Measurements from ENCODE around the gene ARID1B. TPM values are rescaled to one million over a fixed set of nuclear protein-coding genes. Genes with fewer than 3 reads are reported as not detected.
A peak's percentile ranks its signal among the peaks of the same experiment; 100 is the strongest.

The ARID1B gene
- total and polyA plus RNA-seq, 4 donors: 49.8 to 90.9 (median 59.0) TPM

DNA sequence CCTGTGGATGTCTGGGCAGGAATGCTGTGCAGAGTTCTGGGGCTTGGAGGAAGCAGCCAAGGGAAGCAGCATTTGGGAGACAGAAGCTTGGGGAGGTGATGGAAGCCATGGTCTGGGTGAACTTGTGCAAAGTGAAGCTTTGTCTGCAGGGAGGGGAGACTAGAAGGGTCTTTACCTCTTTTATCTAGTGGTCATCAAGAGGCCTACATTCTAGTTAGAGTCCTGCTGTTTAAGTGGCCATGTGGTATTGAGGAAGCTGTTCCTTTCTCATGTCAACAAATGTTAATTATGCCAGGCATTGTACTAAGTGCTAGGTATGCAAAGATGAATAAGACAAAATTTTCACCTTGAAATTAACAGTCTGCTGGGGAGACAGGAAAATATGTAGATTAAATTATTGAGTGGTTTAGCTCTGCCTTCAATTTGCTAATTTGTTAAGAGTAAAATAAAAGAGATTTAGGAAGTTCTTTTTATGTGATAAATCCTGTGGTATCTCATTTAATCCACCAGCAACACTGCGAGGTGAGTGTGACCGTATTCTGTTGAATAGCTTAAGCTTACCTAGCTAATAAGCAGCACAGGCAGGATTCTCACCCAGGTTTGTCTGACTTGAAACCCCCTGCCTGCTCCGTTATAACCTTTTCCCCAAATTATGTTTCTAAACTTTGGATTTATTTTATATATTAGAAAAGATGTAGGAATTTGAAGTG is 43.1 kb downstream of the ARID1B start:
- DNase-seq (ENCODE audit: low read depth in 4 of 6, low spot score in 6 of 6): no peak
- no CpG with 5 or more reads among the region's 3 CpGs for WGBS (ENCODE audit: insufficient coverage)
- Histone ChIP-seq H3K4me1 (ENCODE audit: control insufficient read depth, insufficient read depth, low read length) (peaks cover 14% of the 10 kb centered on the region), H3K36me3 (ENCODE audit: control insufficient read depth, insufficient read depth, low read length) (no peaks in the 10 kb centered on the region), H3K9me3 (ENCODE audit: control insufficient read depth, insufficient read depth, low read length) (no peaks in the 10 kb centered on the region), H3K4me3 (ENCODE audit: low read depth, low read length) (no peak overlapping the region), H3K27ac (ENCODE audit: low read depth, low read length) (no peak overlapping the region), H3K27me3 (ENCODE audit: control insufficient read depth, insufficient read depth, low read length) (no peaks in the 10 kb centered on the region)

DNA sequence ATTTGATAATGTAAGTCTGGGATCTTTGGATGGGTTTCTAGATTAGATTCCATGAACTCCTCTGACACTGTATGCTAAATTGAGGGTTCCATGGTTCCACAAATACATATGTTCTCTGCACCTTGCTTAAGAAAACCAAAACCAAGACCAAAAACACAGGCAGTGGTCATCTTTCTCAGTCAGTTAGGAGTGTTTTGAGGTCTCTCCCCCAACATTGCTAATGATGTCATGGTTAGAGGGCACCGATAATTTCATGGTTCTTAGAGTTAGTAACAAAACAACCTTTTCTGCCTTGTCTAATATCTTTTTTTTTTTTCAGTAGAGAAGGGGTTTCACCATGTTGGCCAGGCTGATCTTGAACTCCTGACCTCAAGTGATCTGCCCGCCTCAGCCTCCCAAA is 44.5 kb downstream of the ARID1B start:
- H3K27me3 ChIP-seq (ENCODE audit: control insufficient read depth, insufficient read depth, low read length): no peaks in the 10 kb centered on the region
- H3K9me3 ChIP-seq (ENCODE audit: control insufficient read depth, insufficient read depth, low read length): no peaks in the 10 kb centered on the region
- no peak for DNase-seq (ENCODE audit: low read depth in 4 of 6, low spot score in 6 of 6)
- no peak overlapping the region for H3K27ac ChIP-seq (ENCODE audit: low read depth, low read length)
- no peaks in the 10 kb centered on the region for H3K36me3 ChIP-seq (ENCODE audit: control insufficient read depth, insufficient read depth, low read length)
- H3K4me3 ChIP-seq (ENCODE audit: low read depth, low read length): no peak overlapping the region
- H3K4me1 ChIP-seq (ENCODE audit: control insufficient read depth, insufficient read depth, low read length): peaks cover 11% of the 10 kb centered on the region
- WGBS (ENCODE audit: insufficient coverage): no CpG with 5 or more reads among the region's 2 CpGs

DNA sequence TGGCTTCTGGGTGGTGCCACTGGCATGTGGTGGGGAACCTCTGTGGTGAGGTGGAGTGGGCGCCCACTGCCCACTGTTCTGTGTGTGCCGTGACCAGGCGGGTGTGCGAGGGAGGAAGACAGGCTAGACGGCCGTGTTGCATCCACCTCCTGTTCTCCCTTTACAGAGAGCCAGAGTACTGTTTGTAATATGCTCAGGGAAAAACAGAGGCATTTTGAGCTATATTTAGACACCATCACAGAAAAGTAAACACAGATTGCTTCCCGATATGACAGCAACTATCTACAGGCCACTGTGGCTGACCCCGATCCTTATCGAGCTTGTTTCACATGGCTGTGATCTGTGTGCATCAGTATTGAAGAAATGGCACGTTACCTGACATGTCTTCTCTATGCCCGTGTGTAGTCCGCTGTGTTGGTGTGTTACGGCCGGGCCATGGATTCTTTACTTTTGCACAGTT is 45.6 kb downstream of the ARID1B start:
- H3K27me3 ChIP-seq (ENCODE audit: control insufficient read depth, insufficient read depth, low read length): no peaks in the 10 kb centered on the region
- peaks cover 13% of the 10 kb centered on the region for H3K4me1 ChIP-seq (ENCODE audit: control insufficient read depth, insufficient read depth, low read length)
- no peak for DNase-seq (ENCODE audit: low read depth in 4 of 6, low spot score in 6 of 6)
- WGBS (ENCODE audit: insufficient coverage): 65% methylated on average over 7 of the region's 14 CpGs
- no peak overlapping the region for H3K4me3 ChIP-seq (ENCODE audit: low read depth, low read length)
- H3K27ac ChIP-seq (ENCODE audit: low read depth, low read length): no peak overlapping the region
- H3K9me3 ChIP-seq (ENCODE audit: control insufficient read depth, insufficient read depth, low read length): no peaks in the 10 kb centered on the region
- no peaks in the 10 kb centered on the region for H3K36me3 ChIP-seq (ENCODE audit: control insufficient read depth, insufficient read depth, low read length)

DNA sequence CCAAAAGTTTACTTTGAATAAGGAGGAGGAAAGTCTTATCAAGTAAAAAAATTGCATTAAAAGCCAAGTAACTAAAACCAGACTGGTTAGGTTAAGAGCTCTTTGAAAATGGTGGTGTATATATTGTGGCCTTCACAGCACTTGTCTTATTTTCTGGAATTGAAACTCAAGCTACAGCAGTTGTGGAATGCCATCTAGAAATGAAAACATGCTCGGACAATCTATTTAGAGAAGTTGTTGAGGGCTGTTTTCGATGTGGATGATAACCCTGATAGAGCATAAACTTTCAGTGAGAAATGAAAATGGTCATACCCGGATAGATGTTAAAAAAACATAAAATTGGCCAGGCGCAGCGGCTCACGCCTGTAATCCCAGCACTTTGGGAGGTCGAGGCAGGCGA is 47.0 kb downstream of the ARID1B start:
- Histone ChIP-seq H3K4me1 (ENCODE audit: control insufficient read depth, insufficient read depth, low read length) (peaks cover 13% of the 10 kb centered on the region), H3K4me3 (ENCODE audit: low read depth, low read length) (no peak overlapping the region), H3K27me3 (ENCODE audit: control insufficient read depth, insufficient read depth, low read length) (no peaks in the 10 kb centered on the region), H3K36me3 (ENCODE audit: control insufficient read depth, insufficient read depth, low read length) (peaks cover 1% of the 10 kb centered on the region), H3K9me3 (ENCODE audit: control insufficient read depth, insufficient read depth, low read length) (no peaks in the 10 kb centered on the region), H3K27ac (ENCODE audit: low read depth, low read length) (no peak overlapping the region)
- DNase-seq (ENCODE audit: low read depth in 4 of 6, low spot score in 6 of 6): no peak
- 100% methylated on average over 3 of the region's 8 CpGs for WGBS (ENCODE audit: insufficient coverage)

DNA sequence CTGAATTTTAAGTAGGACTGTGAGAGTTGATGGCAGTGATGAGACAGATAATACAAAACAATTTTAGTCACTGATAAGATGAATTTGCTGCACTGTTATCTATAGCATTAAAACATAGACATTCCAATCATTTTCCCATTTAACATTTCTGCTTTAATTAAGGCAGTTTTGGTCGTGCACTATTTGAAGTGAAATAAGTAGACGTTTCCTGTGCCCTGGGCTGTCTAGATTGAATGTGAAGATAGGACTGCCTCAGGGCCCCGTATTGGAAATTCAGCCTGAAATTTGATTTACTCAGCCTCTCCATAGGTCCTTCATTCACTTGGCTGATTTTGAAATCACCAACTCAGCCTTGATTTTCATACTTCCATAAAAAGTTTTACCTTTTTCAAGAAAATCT is 48.3 kb downstream of the ARID1B start:
- peaks cover 6% of the 10 kb centered on the region for H3K36me3 ChIP-seq (ENCODE audit: control insufficient read depth, insufficient read depth, low read length)
- WGBS (ENCODE audit: insufficient coverage): no CpG with 5 or more reads among the region's 3 CpGs
- DNase-seq (ENCODE audit: low read depth in 4 of 6, low spot score in 6 of 6): no peak
- H3K27ac ChIP-seq (ENCODE audit: low read depth, low read length): no peak overlapping the region
- no peak overlapping the region for H3K4me3 ChIP-seq (ENCODE audit: low read depth, low read length)
- peaks cover 13% of the 10 kb centered on the region for H3K4me1 ChIP-seq (ENCODE audit: control insufficient read depth, insufficient read depth, low read length)
- H3K27me3 ChIP-seq (ENCODE audit: control insufficient read depth, insufficient read depth, low read length): no peaks in the 10 kb centered on the region
- no peaks in the 10 kb centered on the region for H3K9me3 ChIP-seq (ENCODE audit: control insufficient read depth, insufficient read depth, low read length)

DNA sequence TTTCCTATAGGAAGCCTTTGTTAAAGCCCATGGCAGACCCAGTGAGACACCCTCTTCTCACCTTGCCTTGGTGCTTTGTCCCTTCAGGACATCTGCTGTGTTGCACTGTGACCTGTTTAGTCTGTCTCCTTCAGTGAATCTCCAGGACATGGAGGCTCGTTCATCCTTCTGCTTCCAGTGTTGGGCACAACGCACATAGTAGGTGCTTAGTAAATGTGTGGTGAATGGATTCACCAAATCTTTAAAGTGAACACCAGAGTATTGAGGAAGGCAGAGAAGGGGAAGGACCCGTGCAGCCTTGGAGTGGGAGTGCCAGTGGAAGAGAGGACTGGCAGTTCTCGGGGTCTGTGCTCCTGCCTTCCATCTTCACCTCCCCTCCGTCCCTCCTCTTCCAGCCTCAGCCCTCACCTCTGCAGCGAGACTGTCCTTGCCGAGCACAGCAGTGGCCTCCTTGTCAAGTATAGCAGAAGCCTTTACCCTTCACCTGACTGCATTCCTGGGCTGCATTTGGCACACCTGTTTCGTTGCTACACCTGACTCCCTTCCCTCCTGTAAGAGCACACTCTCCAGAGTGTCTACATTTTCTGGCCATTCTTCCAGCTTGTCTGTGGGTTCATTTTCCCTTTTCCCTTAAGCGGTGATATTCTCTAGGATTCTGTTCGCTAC is 49.2 kb downstream of the ARID1B start:
- Histone ChIP-seq H3K27ac (ENCODE audit: low read depth, low read length) (no peak overlapping the region), H3K4me3 (ENCODE audit: low read depth, low read length) (no peak overlapping the region), H3K4me1 (ENCODE audit: control insufficient read depth, insufficient read depth, low read length) (peaks cover 13% of the 10 kb centered on the region), H3K9me3 (ENCODE audit: control insufficient read depth, insufficient read depth, low read length) (no peaks in the 10 kb centered on the region), H3K36me3 (ENCODE audit: control insufficient read depth, insufficient read depth, low read length) (peaks cover 6% of the 10 kb centered on the region), H3K27me3 (ENCODE audit: control insufficient read depth, insufficient read depth, low read length) (no peaks in the 10 kb centered on the region)
- DNase-seq (ENCODE audit: low read depth in 4 of 6, low spot score in 6 of 6): no peak
- 88% methylated on average over 7 of the region's 10 CpGs for WGBS (ENCODE audit: insufficient coverage)

DNA sequence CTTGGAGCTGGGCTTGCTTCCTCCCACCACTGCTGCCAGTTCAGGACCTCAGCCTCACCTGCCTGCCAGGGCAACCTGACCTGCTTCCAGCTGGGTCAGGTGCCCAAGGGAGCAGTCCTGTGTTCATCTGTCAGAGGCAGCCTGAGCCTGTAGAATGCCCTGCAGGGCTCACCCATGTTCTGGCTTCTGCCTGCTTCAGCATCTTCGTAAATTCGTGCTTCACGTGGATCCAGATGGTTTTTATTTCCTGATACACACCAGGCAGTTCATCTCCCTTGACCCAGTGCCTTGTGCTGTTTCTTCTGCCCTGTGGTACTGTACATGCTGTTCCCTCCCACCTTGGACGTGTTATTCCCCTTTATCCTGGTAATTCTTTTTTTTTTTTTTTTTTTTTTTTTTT is 50.2 kb downstream of the ARID1B start:
- WGBS (ENCODE audit: insufficient coverage): 59% methylated on average over 3 of the region's 4 CpGs
- Histone ChIP-seq H3K27ac (ENCODE audit: low read depth, low read length) (no peak overlapping the region), H3K9me3 (ENCODE audit: control insufficient read depth, insufficient read depth, low read length) (no peaks in the 10 kb centered on the region), H3K27me3 (ENCODE audit: control insufficient read depth, insufficient read depth, low read length) (no peaks in the 10 kb centered on the region), H3K4me3 (ENCODE audit: low read depth, low read length) (no peak overlapping the region), H3K36me3 (ENCODE audit: control insufficient read depth, insufficient read depth, low read length) (peaks cover 6% of the 10 kb centered on the region), H3K4me1 (ENCODE audit: control insufficient read depth, insufficient read depth, low read length) (peaks cover 13% of the 10 kb centered on the region)
- no peak for DNase-seq (ENCODE audit: low read depth in 4 of 6, low spot score in 6 of 6)

DNA sequence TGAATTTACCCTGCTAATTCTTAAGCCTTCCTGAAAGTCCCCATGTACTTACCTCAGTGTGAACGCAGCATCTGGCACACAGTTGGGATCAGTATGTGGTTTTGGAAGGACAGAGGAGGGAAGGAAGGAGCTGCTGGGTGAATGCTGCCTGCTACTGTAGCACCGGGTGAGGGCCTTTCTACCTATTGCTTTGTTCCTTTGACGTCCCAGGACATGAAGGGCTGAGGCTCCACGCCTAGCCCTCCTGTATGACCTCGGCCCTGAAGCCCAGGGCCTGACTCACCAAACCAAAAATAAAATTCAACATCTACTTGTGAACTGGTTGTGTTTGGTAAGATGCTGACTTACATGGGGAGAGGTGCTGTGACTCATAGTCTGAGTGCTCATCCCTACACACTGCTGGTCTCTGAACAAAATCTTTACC is 51.1 kb downstream of the ARID1B start:
- Histone ChIP-seq H3K27me3 (ENCODE audit: control insufficient read depth, insufficient read depth, low read length) (no peaks in the 10 kb centered on the region), H3K36me3 (ENCODE audit: control insufficient read depth, insufficient read depth, low read length) (peaks cover 6% of the 10 kb centered on the region), H3K4me3 (ENCODE audit: low read depth, low read length) (no peak overlapping the region), H3K4me1 (ENCODE audit: control insufficient read depth, insufficient read depth, low read length) (peaks cover 6% of the 10 kb centered on the region), H3K27ac (ENCODE audit: low read depth, low read length) (no peak overlapping the region), H3K9me3 (ENCODE audit: control insufficient read depth, insufficient read depth, low read length) (no peaks in the 10 kb centered on the region)
- 83% methylated on average over 1 of the region's 5 CpGs for WGBS (ENCODE audit: insufficient coverage)
- DNase-seq (ENCODE audit: low read depth in 4 of 6, low spot score in 6 of 6): no peak

DNA sequence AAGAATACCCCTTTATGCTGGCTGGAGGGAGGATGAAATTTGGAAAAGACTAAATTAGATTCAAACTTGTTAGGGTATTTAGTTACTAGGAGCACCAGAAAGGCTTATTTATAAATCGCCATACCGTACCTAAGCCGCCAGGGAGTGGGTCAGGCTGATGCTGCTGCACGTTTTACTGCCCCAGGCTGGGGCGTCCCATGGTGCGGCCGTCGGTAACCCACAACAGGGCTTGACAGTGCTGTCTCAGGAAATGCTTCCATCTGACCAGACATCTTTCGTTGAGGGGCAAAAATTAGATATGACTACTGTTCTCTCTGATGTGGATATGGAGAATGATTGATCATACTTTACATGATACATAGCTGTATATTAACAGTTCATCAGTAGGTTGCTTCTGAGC is 52.9 kb downstream of the ARID1B start:
- H3K4me3 ChIP-seq (ENCODE audit: low read depth, low read length): no peak overlapping the region
- peaks cover 3% of the 10 kb centered on the region for H3K4me1 ChIP-seq (ENCODE audit: control insufficient read depth, insufficient read depth, low read length)
- no peaks in the 10 kb centered on the region for H3K27me3 ChIP-seq (ENCODE audit: control insufficient read depth, insufficient read depth, low read length)
- no peak for DNase-seq (ENCODE audit: low read depth in 4 of 6, low spot score in 6 of 6)
- H3K27ac ChIP-seq (ENCODE audit: low read depth, low read length): no peak overlapping the region
- H3K9me3 ChIP-seq (ENCODE audit: control insufficient read depth, insufficient read depth, low read length): no peaks in the 10 kb centered on the region
- 93% methylated on average over 8 of the region's 9 CpGs for WGBS (ENCODE audit: insufficient coverage)
- H3K36me3 ChIP-seq (ENCODE audit: control insufficient read depth, insufficient read depth, low read length): peaks cover 6% of the 10 kb centered on the region

DNA sequence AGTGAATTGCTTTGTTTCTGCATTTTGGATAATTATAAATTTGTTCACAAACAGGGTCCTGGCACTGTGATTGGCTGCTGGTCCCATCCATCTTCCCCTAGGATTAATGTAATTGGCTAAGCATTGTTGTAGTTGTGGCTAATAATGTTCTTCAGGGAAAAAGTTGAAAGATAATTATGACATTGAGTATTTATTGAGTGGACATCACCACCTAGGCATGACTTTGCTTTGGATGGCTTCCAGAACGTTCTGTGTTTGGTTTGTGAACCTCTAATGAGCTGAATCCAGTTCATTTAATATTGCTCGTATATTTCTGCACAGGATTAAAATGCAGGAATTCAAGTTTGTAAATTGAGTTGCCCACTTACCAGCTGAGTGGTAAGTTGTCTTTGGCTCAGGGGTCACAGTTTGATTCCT is 55.1 kb downstream of the ARID1B start:
- H3K27me3 ChIP-seq (ENCODE audit: control insufficient read depth, insufficient read depth, low read length): no peaks in the 10 kb centered on the region
- H3K36me3 ChIP-seq (ENCODE audit: control insufficient read depth, insufficient read depth, low read length): peaks cover 6% of the 10 kb centered on the region
- H3K9me3 ChIP-seq (ENCODE audit: control insufficient read depth, insufficient read depth, low read length): no peaks in the 10 kb centered on the region
- DNase-seq (ENCODE audit: low read depth in 4 of 6, low spot score in 6 of 6): peak in 2 of 6 donors; percentile 65 to 73
- WGBS (ENCODE audit: insufficient coverage): 38% methylated on average over 2 of the region's 2 CpGs
- no peak overlapping the region for H3K27ac ChIP-seq (ENCODE audit: low read depth, low read length)
- H3K4me1 ChIP-seq (ENCODE audit: control insufficient read depth, insufficient read depth, low read length): peaks cover 2% of the 10 kb centered on the region
- no peak overlapping the region for H3K4me3 ChIP-seq (ENCODE audit: low read depth, low read length)
